Activated CD4-positive, alpha-beta T cell treated with anti-CD3 and anti-CD28 coated beads for 36 hours (primary cell): Measurements from ENCODE around the gene CEP135. TPM values are rescaled to one million over a fixed set of nuclear protein-coding genes. Genes with fewer than 3 reads are reported as not detected.
"Not testable (repeated sequence)": the region's sequence is repeated elsewhere in the genome, so short reads cannot be mapped to it uniquely, and the experiment has no call there.

Experiments
- ATAC-seq: fragments of 200-7000 bp; cut with Tn5 transposase; one replicate; pipeline ENCODE4 v1.10.0; 2021; ENCODE audit warnings: mild to moderate bottlenecking, moderate library complexity
- CTCF ChIA-PET: fragments of 350-600 bp; sonication (Branson Sonifier 250); formaldehyde crosslinking; loops from one replicate; lab custom pipeline; 2021; ENCODE audit warnings: antibody characterized with exemption; lab: Charles Lee
- POLR2A ChIA-PET: fragments of 350-600 bp; sonication (Branson Sonifier 250); formaldehyde crosslinking; loops from one replicate; lab custom pipeline; 2021; ENCODE audit warnings: antibody characterized with exemption, inconsistent platforms; lab: Charles Lee
- DNase-seq: peaks from one replicate; pipeline ENCODE4 v3.0.0-alpha.2; 2020
- H3K27ac Mint-ChIP-seq: one replicate; pipeline ENCODE4 v1.8.0; 2021; ENCODE audit warnings: mixed read lengths
- H3K27me3 Mint-ChIP-seq: one replicate; pipeline ENCODE4 v1.8.0; 2021; ENCODE audit warnings: mixed read lengths
- H3K36me3 Mint-ChIP-seq: one replicate; pipeline ENCODE4 v1.8.0; 2021; ENCODE audit warnings: low read depth, mixed read lengths
- H3K4me1 Mint-ChIP-seq: one replicate; pipeline ENCODE4 v1.8.0; 2021; ENCODE audit warnings: mixed read lengths
- H3K4me3 Mint-ChIP-seq: one replicate; pipeline ENCODE4 v1.8.0; 2021; ENCODE audit warnings: mild to moderate bottlenecking, moderate library complexity, mixed read lengths
- H3K9me3 Mint-ChIP-seq: one replicate; pipeline ENCODE4 v1.8.0; 2021; ENCODE audit warnings: low read depth, mixed read lengths
- intact Hi-C, 2 experiments: fragments of 100-400 bp; cut with DNase I in 1 of 2; cut with micrococcal nuclease in 1 of 2; formaldehyde crosslinking; loops; one replicate each; pipeline versions ENCODE4 v1.14.2 to v1.15.1; 2022 to 2024; cut with DNase I, micrococcal nuclease
- total RNA-seq, 2 experiments: library from RNA; stranded (reverse); gene quantifications; one replicate each; pipeline ENCODE4 v1.2.3, GENCODE V29; 2021

Gene CEP135
- total RNA-seq, 2 experiments from 2014 or later, result 17.0 to 17.5 TPM

- H3K4me1 Mint-ChIP-seq, result peaks cover 6% of the 10 kb centered on the region
- peaks cover 24% of the 10 kb centered on the region for H3K9me3 Mint-ChIP-seq
- H3K4me3 Mint-ChIP-seq, result no peak overlapping the region
- peaks cover 20% of the 10 kb centered on the region for H3K36me3 Mint-ChIP-seq
- intact Hi-C loops, result loop anchor here (10.0 kb wide), 2 partner anchors 703 to 1877 kb away; partner anchors contain the start of gene CHIC2 (in 1 of the 2)
- no peaks in the 10 kb centered on the region for H3K27me3 Mint-ChIP-seq
- no peak overlapping the region for H3K27ac Mint-ChIP-seq
- no peak for DNase-seq
- no peak for ATAC-seq
- ChIA-PET POLR2A (no interaction called here), CTCF (no interaction called here)
Measured at GRCh38 chr4:55941881-55942396, 6.8 kb upstream of the CEP135 start.

- DNase-seq (peak; percentile 26), ATAC-seq (no peak)
- H3K27me3 Mint-ChIP-seq, result no peaks in the 10 kb centered on the region
- intact Hi-C loops, result loop anchor here (1.0 to 10.0 kb wide), 4 partner anchors 40 to 1883 kb away; partner anchors contain the start of genes AASDH (in 1 of the 2) and CHIC2 (in 1 of the 2)
- POLR2A ChIA-PET, result interaction anchor here (0.6 to 2.3 kb wide), 4 partner anchors 14 to 584 kb away, joined by 3 to 20 read pairs (median 6); partner anchors contain the start of genes AASDH, PAICS and PPAT
- CTCF ChIA-PET, result interaction anchor here (0.5 to 2.6 kb wide), 16 partner anchors 7 to 889 kb away, joined by 3 to 17 read pairs (median 4); partner anchors contain the start of genes PPAT and TMEM165
- peaks cover 37% of the 10 kb centered on the region for H3K4me1 Mint-ChIP-seq
- H3K36me3 Mint-ChIP-seq, result peaks cover 2% of the 10 kb centered on the region
- peak overlapping the region; percentile 94 for H3K27ac Mint-ChIP-seq
- H3K9me3 Mint-ChIP-seq, result no peaks in the 10 kb centered on the region
- H3K4me3 Mint-ChIP-seq, result peak overlapping the region; percentile 79
Measured at GRCh38 chr4:55947254-55947882, 1.4 kb upstream of the CEP135 start.

- Mint-ChIP-seq H3K4me3 (peak overlapping the region; percentile 79), H3K9me3 (no peaks in the 10 kb centered on the region), H3K27ac (peak overlapping the region; percentile 94), H3K36me3 (peaks cover 3% of the 10 kb centered on the region), H3K27me3 (no peaks in the 10 kb centered on the region), H3K4me1 (peaks cover 37% of the 10 kb centered on the region)
- DNase-seq (peak; percentile 65), ATAC-seq (peak; percentile 48)
- ChIA-PET POLR2A (interaction anchor here (1.1 to 2.3 kb wide), 4 partner anchors 46 to 583 kb away, joined by 3 to 20 read pairs (median 6); partner anchors contain the start of genes AASDH, PAICS and PPAT), CTCF (interaction anchor here (0.5 to 2.6 kb wide), 25 partner anchors 8 to 888 kb away, joined by 3 to 17 read pairs (median 4); partner anchors contain the start of genes AASDH, PPAT, SRD5A3 and TMEM165)
- intact Hi-C loops, result loop anchor here (1.0 to 10.0 kb wide), 19 partner anchors 41 to 1883 kb away; partner anchors contain the start of genes EXOC1 (in 2 of the 2), AASDH (in 1 of the 2), CHIC2 (in 1 of the 2) and CLOCK (in 1 of the 2)
Measured at GRCh38 chr4:55947912-55948725, 626 bp upstream of the CEP135 start.

GRCh38 chr4:55949482-55949802 lies 697 bp downstream of the CEP135 start:
- POLR2A ChIA-PET, result interaction anchor here (1.5 to 2.3 kb wide), 2 partner anchors 45 to 438 kb away, joined by 4 to 20 read pairs; partner anchors contain the start of gene AASDH
- DNase-seq, result no peak
- ATAC-seq, result no peak

GRCh38 chr4:55951191-55951922 lies 2.6 kb downstream of the CEP135 start:
- Mint-ChIP-seq H3K27ac (no peak overlapping the region), H3K27me3 (no peaks in the 10 kb centered on the region), H3K9me3 (no peaks in the 10 kb centered on the region), H3K4me1 (peaks cover 36% of the 10 kb centered on the region), H3K4me3 (no peak overlapping the region), H3K36me3 (peaks cover 17% of the 10 kb centered on the region)
- ATAC-seq, result no peak
- ChIA-PET CTCF (no interaction called here), POLR2A (no interaction called here)
- intact Hi-C loops, result no loop called here
- no peak for DNase-seq

More at GRCh38 chr4:55949482-55949802, 697 bp downstream of the CEP135 start:
- Mint-ChIP-seq H3K27ac (peak overlapping the region; percentile 94), H3K4me3 (peak overlapping the region; percentile 79), H3K27me3 (no peaks in the 10 kb centered on the region), H3K4me1 (peaks cover 37% of the 10 kb centered on the region), H3K36me3 (peaks cover 7% of the 10 kb centered on the region), H3K9me3 (no peaks in the 10 kb centered on the region)
- intact Hi-C loops, result loop anchor here (1.0 to 10.0 kb wide), 12 partner anchors 43 to 1885 kb away; partner anchors contain the start of genes AASDH (in 2 of the 2), CHIC2 (in 1 of the 2), EXOC1 (in 1 of the 2) and SRD5A3 (in 1 of the 2)
- CTCF ChIA-PET, result interaction anchor here (0.7 to 2.6 kb wide), 13 partner anchors 8 to 604 kb away, joined by 3 to 17 read pairs (median 8); partner anchors contain the start of genes PAICS, PPAT and SRD5A3

- ATAC-seq (no peak), DNase-seq (no peak)
- Mint-ChIP-seq H3K27me3 (no peaks in the 10 kb centered on the region), H3K36me3 (peaks cover 42% of the 10 kb centered on the region), H3K27ac (no peak overlapping the region), H3K9me3 (no peaks in the 10 kb centered on the region), H3K4me3 (no peak overlapping the region), H3K4me1 (peaks cover 8% of the 10 kb centered on the region)
- ChIA-PET CTCF (no interaction called here), POLR2A (no interaction called here)
- intact Hi-C loops, result no loop called here
Measured at GRCh38 chr4:55955710-55956109, 7.0 kb downstream of the CEP135 start.

- no peaks in the 10 kb centered on the region for H3K4me1 Mint-ChIP-seq
- CTCF ChIA-PET, result interaction anchor here (1.0 to 1.7 kb wide), 2 partner anchors 10 to 94 kb away, joined by 3 to 10 read pairs; partner anchors contain the start of gene CEP135
- no peak overlapping the region for H3K4me3 Mint-ChIP-seq
- H3K9me3 Mint-ChIP-seq, result no peaks in the 10 kb centered on the region
- intact Hi-C loops, result no loop called here
- H3K36me3 Mint-ChIP-seq, result peaks cover 47% of the 10 kb centered on the region
- POLR2A ChIA-PET, result no interaction called here
- no peak overlapping the region for H3K27ac Mint-ChIP-seq
- DNase-seq, result no peak
- no peaks in the 10 kb centered on the region for H3K27me3 Mint-ChIP-seq
- ATAC-seq, result no peak
Measured at GRCh38 chr4:55959655-55960054, 10.9 kb downstream of the CEP135 start.

GRCh38 chr4:55964046-55964445 lies 15.3 kb downstream of the CEP135 start:
- Mint-ChIP-seq H3K4me3 (no peak overlapping the region), H3K27me3 (no peaks in the 10 kb centered on the region), H3K36me3 (peaks cover 44% of the 10 kb centered on the region), H3K4me1 (no peaks in the 10 kb centered on the region), H3K27ac (no peak overlapping the region), H3K9me3 (no peaks in the 10 kb centered on the region)
- ChIA-PET CTCF (interaction anchor here (1.7 kb wide), 1 partner anchor 11 kb away, joined by 6 read pairs; no protein-coding TSS in a partner anchor), POLR2A (no interaction called here)
- DNase-seq (no peak), ATAC-seq (no peak)
- intact Hi-C loops, result no loop called here

- Mint-ChIP-seq H3K27me3 (no peaks in the 10 kb centered on the region), H3K36me3 (peaks cover 35% of the 10 kb centered on the region), H3K9me3 (no peaks in the 10 kb centered on the region), H3K27ac (no peak overlapping the region), H3K4me3 (no peak overlapping the region), H3K4me1 (no peaks in the 10 kb centered on the region)
- POLR2A ChIA-PET, result no interaction called here
- no peak for DNase-seq
- ATAC-seq, result no peak
- intact Hi-C loops, result no loop called here
- CTCF ChIA-PET, result interaction anchor here (1.7 to 2.0 kb wide), 2 partner anchors 12 to 17 kb away, joined by 6 to 12 read pairs; partner anchors contain the start of gene CEP135
Measured at GRCh38 chr4:55965585-55965984, 16.8 kb downstream of the CEP135 start.

- intact Hi-C loops, ATAC-seq, POLR2A ChIA-PET, H3K27me3 Mint-ChIP-seq, H3K4me3 Mint-ChIP-seq, H3K4me1 Mint-ChIP-seq, DNase-seq, H3K27ac Mint-ChIP-seq, H3K9me3 Mint-ChIP-seq: not testable (repeated sequence)
- CTCF ChIA-PET, result interaction anchor here (2.0 kb wide), 1 partner anchor 18 kb away, joined by 12 read pairs; the partner anchor contains the start of gene CEP135
- peaks cover 36% of the 10 kb centered on the region for H3K36me3 Mint-ChIP-seq
Measured at GRCh38 chr4:55966324-55966723, 17.6 kb downstream of the CEP135 start.
